IMR-90 (cell line): ENCODE results near the gene WNT10A. TPM values are rescaled to one million over a fixed set of nuclear protein-coding genes. Genes with fewer than 3 reads are reported as not detected.

Experiments
- ATAC-seq: fragments of 200-7000 bp; cut with Tn5 transposase; 2 replicates; pipeline ENCODE4 v1.9.1; 2020; ENCODE audit warnings: low read depth, mild to moderate bottlenecking, moderate library complexity
- BruUV-seq: library from RNA; stranded (reverse); fragments of 400-500 nt; replicated peaks from 2 replicates; lab custom pipeline; 2021; lab: Mats Ljungman, UMichigan
- CTCF ChIA-PET: fragments of 300-600 bp; formaldehyde crosslinking; extraction: SDS; loops from one replicate; lab custom pipeline; 2021; ENCODE audit warnings: antibody characterized with exemption; lab: Yijun Ruan, JAX
- POLR2A ChIA-PET: fragments of 300-600 bp; sonication (Branson Sonifier 250); formaldehyde crosslinking; loops from one replicate; lab custom pipeline; 2022; ENCODE audit warnings: antibody characterized with exemption; ENCODE audit not compliant: unreplicated experiment; lab: Charles Lee
- DNase-seq: peaks from one replicate; pipeline ENCODE4 v3.0.0; 2013
- H2AFZ ChIP-seq: replicated peaks from 2 replicates; pipeline ENCODE3; 2013; ENCODE audit warnings: low read length, mild to moderate bottlenecking; ENCODE audit not compliant: poor library complexity
- H2AK5ac ChIP-seq: 2 replicates; pipeline ENCODE4 v1.6.1; 2013; ENCODE audit warnings: low read depth, low read length, inconsistent platforms
- H2AK9ac ChIP-seq: replicated peaks from 2 replicates; pipeline ENCODE3; 2013; ENCODE audit warnings: mild to moderate bottlenecking, low read depth, low read length, moderate library complexity; ENCODE audit not compliant: poor library complexity
- H2BK120ac ChIP-seq: 2 replicates; pipeline ENCODE4 v1.6.1; 2013; ENCODE audit warnings: low read depth, low read length, inconsistent platforms
- H2BK15ac ChIP-seq: 3 replicates; pipeline ENCODE4 v1.6.1; 2013; ENCODE audit warnings: low read depth, low read length, inconsistent platforms
- H2BK20ac ChIP-seq: 2 replicates; pipeline ENCODE4 v1.6.1; 2013; ENCODE audit warnings: low read depth, mild to moderate bottlenecking, inconsistent platforms, low read length, moderate library complexity
- H2BK5ac ChIP-seq: 2 replicates; pipeline ENCODE4 v1.6.1; 2013; ENCODE audit warnings: mild to moderate bottlenecking, low read depth, low read length, inconsistent platforms; ENCODE audit not compliant: poor library complexity, severe bottlenecking
- H3K14ac ChIP-seq: replicated peaks from 2 replicates; pipeline ENCODE4 v1.6.1; 2013; ENCODE audit warnings: low read depth, low read length, inconsistent platforms
- H3K18ac ChIP-seq: 2 replicates; pipeline ENCODE4 v1.6.1; 2013; ENCODE audit warnings: low read depth, low read length, control low read depth
- H3K23ac ChIP-seq: 2 replicates; pipeline ENCODE4 v1.6.1; 2013; ENCODE audit warnings: low read depth, low read length, inconsistent platforms
- H3K27ac ChIP-seq: 2 replicates; pipeline ENCODE4 v1.5.1; 2013; ENCODE audit warnings: mild to moderate bottlenecking, control low read depth, low read length; ENCODE audit not compliant: insufficient read depth
- H3K27me3 ChIP-seq: 2 replicates; pipeline ENCODE4 v1.6.1; 2013; ENCODE audit warnings: low read length; ENCODE audit not compliant: control insufficient read depth, insufficient read depth
- H3K36me3 ChIP-seq: 2 replicates; pipeline ENCODE4 v1.6.1; 2013; ENCODE audit warnings: low read length, mixed read lengths; ENCODE audit not compliant: control insufficient read depth, insufficient read depth
- H3K4ac ChIP-seq: 2 replicates; pipeline ENCODE4 v1.6.1; 2013; ENCODE audit warnings: low read depth, low read length, inconsistent platforms
- H3K4me1 ChIP-seq: 2 replicates; pipeline ENCODE4 v1.6.1; 2013; ENCODE audit warnings: low read length, mixed read lengths; ENCODE audit not compliant: control insufficient read depth, insufficient read depth
- H3K4me2 ChIP-seq: 2 replicates; pipeline ENCODE4 v1.6.1; 2013; ENCODE audit warnings: low read depth, mild to moderate bottlenecking, control low read depth, low read length, moderate library complexity
- H3K4me3 ChIP-seq: 2 replicates; pipeline ENCODE4 v1.5.1; 2013; ENCODE audit warnings: low read depth, mild to moderate bottlenecking, control low read depth, low read length, moderate library complexity; ENCODE audit not compliant: insufficient read depth
- H3K56ac ChIP-seq: 2 replicates; pipeline ENCODE4 v1.6.1; 2013; ENCODE audit warnings: low read length, inconsistent platforms; ENCODE audit not compliant: insufficient read depth; ENCODE audit errors: extremely low read depth
- H3K79me1 ChIP-seq, 2 experiments: 2 replicates each; pipeline ENCODE4 v1.6.1; 2013; ENCODE audit warnings: low read length in 2 of 2, inconsistent platforms in 1 of 2, low read depth in 1 of 2
- H3K9ac ChIP-seq: 2 replicates; pipeline ENCODE4 v1.6.1; 2013; ENCODE audit warnings: low read depth, low read length, control low read depth
- H3K9me1 ChIP-seq: 2 replicates; pipeline ENCODE4 v1.6.1; 2013; ENCODE audit warnings: low read length, inconsistent platforms; ENCODE audit not compliant: insufficient read depth
- H3K9me3 ChIP-seq: 2 replicates; pipeline ENCODE4 v1.6.1; 2013; ENCODE audit warnings: low read length; ENCODE audit not compliant: control insufficient read depth, insufficient read depth
- H4K20me1 ChIP-seq: 2 replicates; pipeline ENCODE4 v1.6.1; 2013; ENCODE audit warnings: low read length, inconsistent platforms; ENCODE audit not compliant: insufficient read depth
- H4K5ac ChIP-seq: 2 replicates; pipeline ENCODE4 v1.6.1; 2013; ENCODE audit warnings: mild to moderate bottlenecking, low read depth, low read length, control low read depth
- H4K8ac ChIP-seq, 2 experiments: 2 replicates each; pipeline ENCODE4 v1.6.1; 2013; ENCODE audit warnings: low read depth in 2 of 2, low read length in 2 of 2, control low read depth in 1 of 2, inconsistent platforms in 1 of 2
- H4K91ac ChIP-seq: 2 replicates; pipeline ENCODE4 v1.6.1; 2013; ENCODE audit warnings: low read depth, low read length, inconsistent platforms; ENCODE audit not compliant: insufficient read depth
- BHLHE40 ChIP-seq: fragments of 150-350 bp; IDR thresholded peaks from 2 replicates; pipeline ENCODE4 v1.6.1; 2016; ENCODE audit warnings: mild to moderate bottlenecking, low read depth, low read length
- CEBPB ChIP-seq: IDR thresholded peaks from 2 replicates; pipeline ENCODE4 v1.6.1; 2012; ENCODE audit warnings: low read depth, low read length, improper control_type of control experiment
- CHD1 ChIP-seq: IDR thresholded peaks from 2 replicates; pipeline ENCODE4 v1.6.1; 2012; ENCODE audit warnings: low read depth, low read length, improper control_type of control experiment
- FOS ChIP-seq: fragments of 150-350 bp; IDR thresholded peaks from 2 replicates; pipeline ENCODE4 v1.6.1; 2016; ENCODE audit warnings: low read depth, low read length
- MAFK ChIP-seq: IDR thresholded peaks from 2 replicates; pipeline ENCODE4 v1.6.1; 2012; ENCODE audit warnings: low read depth, low read length, improper control_type of control experiment
- MAZ ChIP-seq: IDR thresholded peaks from 2 replicates; pipeline ENCODE4 v1.6.1; 2012; ENCODE audit warnings: low read depth, mild to moderate bottlenecking, low read length, improper control_type of control experiment, moderate library complexity, borderline replicate concordance
- MXI1 ChIP-seq: IDR thresholded peaks from 2 replicates; pipeline ENCODE4 v1.6.1; 2012; ENCODE audit warnings: low read depth, mild to moderate bottlenecking, low read length, moderate library complexity, borderline replicate concordance
- NFE2L2 ChIP-seq: fragments of 150-350 bp; IDR thresholded peaks from 2 replicates; pipeline ENCODE4 v1.6.1; 2016; ENCODE audit warnings: low read depth, mild to moderate bottlenecking, low read length
- POLR2A ChIP-seq: IDR thresholded peaks from 2 replicates; pipeline ENCODE4 v1.6.1; 2012; ENCODE audit warnings: mild to moderate bottlenecking, low read depth, low read length
- RAD21 ChIP-seq: IDR thresholded peaks from 2 replicates; pipeline ENCODE4 v1.6.1; 2012; ENCODE audit warnings: low read length, improper control_type of control experiment
- RCOR1 ChIP-seq: IDR thresholded peaks from 2 replicates; pipeline ENCODE4 v1.6.1; 2012; ENCODE audit warnings: mild to moderate bottlenecking, low read length, improper control_type of control experiment; ENCODE audit not compliant: insufficient replicate concordance
- RFX5 ChIP-seq: IDR thresholded peaks from 2 replicates; pipeline ENCODE4 v1.8.0; 2012; ENCODE audit warnings: low read depth, mild to moderate bottlenecking, low read length, moderate library complexity
- SMC3 ChIP-seq: fragments of 150-350 bp; IDR thresholded peaks from 2 replicates; pipeline ENCODE4 v1.6.1; 2016; ENCODE audit warnings: low read depth, mild to moderate bottlenecking, antibody characterized with exemption, low read length, moderate library complexity
- WGBS, 2 experiments: methylation state at CpG; one replicate each; pipeline versions ENCODE4 v1.1.5 to v1.1.7; 2013; ENCODE audit warnings: missing lambda C conversion rate in 2 of 2; ENCODE audit not compliant: insufficient read length in 1 of 2; ENCODE audit errors: extremely low coverage in 2 of 2; 5-methylcytosine and 5-hydroxymethylcytosine counted together
- dilution Hi-C: fragments of 300-500 bp; cut with HindIII; formaldehyde crosslinking; loops from one replicate; pipeline ENCODE4 v1.14.3; 2018; ENCODE audit warnings: low sequenced_read_pairs; ENCODE audit not compliant: unreplicated experiment
- in situ Hi-C: fragments of 300-500 bp; cut with MboI; formaldehyde crosslinking; loops from 3 replicates; pipeline ENCODE4 v1.14.3; 2019; ENCODE audit warnings: low sequenced_read_pairs, inconsistent platforms, mixed read lengths
- intact Hi-C: fragments of 100-400 bp; cut with micrococcal nuclease; formaldehyde crosslinking; loops from 2 replicates; pipeline ENCODE4 v1.10.0; 2022
- polyA plus RNA-seq, 3 experiments: library from polyadenylated mRNA; depleted of rRNA; stranded (reverse); fragments of >200 nt; gene quantifications; 2 replicates each; pipeline ENCODE4 v1.2.3, GENCODE V29; 2012; ENCODE audit warnings: low replicate concordance in 1 of 3
- total RNA-seq: library from RNA; depleted of rRNA; stranded (reverse); fragments of >200 nt; gene quantifications from 2 replicates; pipeline ENCODE4 v1.2.3, GENCODE V29; 2012
- TF ChIP-seq, protein P1 (sequence below): fragments of 150-350 bp; IDR thresholded peaks from 2 replicates; pipeline ENCODE4 v1.6.1; 2016; ENCODE audit warnings: low read depth, mild to moderate bottlenecking, low read length, moderate library complexity, borderline replicate concordance
- TF ChIP-seq, protein P2 (sequence below): fragments of 150-350 bp; IDR thresholded peaks from 2 replicates; pipeline ENCODE4 v1.6.1; 2017; ENCODE audit warnings: mild to moderate bottlenecking, antibody characterized with exemption, low read length, low read depth

The WNT10A gene
- total and polyA plus RNA-seq, 2 of the 4 experiments (the other 2 are of a cell fraction): not detected

DNA sequence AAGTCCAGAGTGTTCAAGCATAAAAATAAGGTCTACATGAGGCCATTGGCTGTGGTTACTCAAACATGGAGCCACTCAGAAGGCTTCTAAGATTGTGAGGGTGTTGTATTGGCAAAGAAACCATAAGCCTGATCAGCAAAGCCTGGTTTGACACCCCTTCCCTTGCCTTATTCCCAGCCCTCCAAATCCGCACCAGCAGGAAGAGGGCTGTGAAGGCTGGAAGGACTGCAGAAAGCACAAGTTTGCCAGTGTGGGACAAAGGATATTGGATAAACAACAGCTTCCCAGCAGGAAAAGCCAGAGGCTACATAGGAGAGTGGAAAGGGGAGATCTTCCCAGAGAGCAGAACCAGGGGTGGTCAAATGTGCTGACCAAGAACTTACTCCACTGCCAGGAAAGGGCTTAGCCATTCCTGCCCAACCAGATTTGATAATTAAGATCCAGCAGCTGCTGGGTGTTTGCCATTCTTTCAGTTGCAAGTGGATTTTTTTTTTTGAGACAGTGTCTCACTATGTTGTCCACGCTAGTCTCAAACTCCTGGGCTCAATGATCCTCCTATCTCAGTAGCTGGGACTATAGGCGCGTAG is 47.5 kb upstream of the WNT10A start:
- no peak overlapping the region for H3K4ac ChIP-seq
- H4K20me1 ChIP-seq: no peaks in the 10 kb centered on the region
- in situ Hi-C loops: no loop called here
- no CpG with 5 or more reads among the region's 4 CpGs for WGBS, 2 experiments
- H2BK15ac ChIP-seq: no peak overlapping the region
- no peak overlapping the region for H3K4me3 ChIP-seq
- H3K79me1 ChIP-seq: no peaks in the 10 kb centered on the region
- no peak overlapping the region for H2BK5ac ChIP-seq
- no peaks in the 10 kb centered on the region; the same call in 1 of the 2 replicates for H3K9me1 ChIP-seq
- intact Hi-C loops: no loop called here
- no peak for DNase-seq
- H4K91ac ChIP-seq: no peak overlapping the region
- H3K9ac ChIP-seq: no peak overlapping the region
- no peak overlapping the region for H2AK5ac ChIP-seq
- POLR2A ChIA-PET: no interaction called here
- no peak overlapping the region for H2BK120ac ChIP-seq
- CTCF ChIA-PET: interaction anchor here (1.1 kb wide), 1 partner anchor 123 kb away, joined by 3 read pairs; the partner anchor contains the start of gene TTLL4
- H3K27ac ChIP-seq: no peak overlapping the region
- no peak for ATAC-seq
- no peak overlapping the region for H3K18ac ChIP-seq
- no peak overlapping the region for H3K56ac ChIP-seq
- no peaks in the 10 kb centered on the region for H3K4me1 ChIP-seq
- dilution Hi-C loops: no loop called here
- H2AFZ ChIP-seq: no peak overlapping the region
- no TSS peak for BruUV-seq
- no peak overlapping the region for H4K8ac ChIP-seq
- no peak overlapping the region for H3K4me2 ChIP-seq
- H2AK9ac ChIP-seq: no peak overlapping the region
- H3K14ac ChIP-seq: no peak overlapping the region
- H3K23ac ChIP-seq: no peak overlapping the region
- 0 out of 2 replicates have a peak, but pooled peaks cover 2% of the 10 kb centered on the region for H3K9me3 ChIP-seq
- TF ChIP-seq MAZ: no peak
- no peak for TF ChIP-seq NFE2L2
- TF ChIP-seq SMC3: no peak
- no peak for TF ChIP-seq CEBPB
- no peak for TF ChIP-seq POLR2A
- TF ChIP-seq MAFK: no peak
- TF ChIP-seq MXI1: no peak
- no peak for TF ChIP-seq FOS
- TF ChIP-seq RAD21: no peak
- TF ChIP-seq BHLHE40: no peak
- TF ChIP-seq CHD1: no peak
- TF ChIP-seq, protein P1, sequence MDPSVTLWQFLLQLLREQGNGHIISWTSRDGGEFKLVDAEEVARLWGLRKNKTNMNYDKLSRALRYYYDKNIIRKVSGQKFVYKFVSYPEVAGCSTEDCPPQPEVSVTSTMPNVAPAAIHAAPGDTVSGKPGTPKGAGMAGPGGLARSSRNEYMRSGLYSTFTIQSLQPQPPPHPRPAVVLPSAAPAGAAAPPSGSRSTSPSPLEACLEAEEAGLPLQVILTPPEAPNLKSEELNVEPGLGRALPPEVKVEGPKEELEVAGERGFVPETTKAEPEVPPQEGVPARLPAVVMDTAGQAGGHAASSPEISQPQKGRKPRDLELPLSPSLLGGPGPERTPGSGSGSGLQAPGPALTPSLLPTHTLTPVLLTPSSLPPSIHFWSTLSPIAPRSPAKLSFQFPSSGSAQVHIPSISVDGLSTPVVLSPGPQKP: no peak
- TF ChIP-seq RCOR1: no peak
- TF ChIP-seq, protein P2, sequence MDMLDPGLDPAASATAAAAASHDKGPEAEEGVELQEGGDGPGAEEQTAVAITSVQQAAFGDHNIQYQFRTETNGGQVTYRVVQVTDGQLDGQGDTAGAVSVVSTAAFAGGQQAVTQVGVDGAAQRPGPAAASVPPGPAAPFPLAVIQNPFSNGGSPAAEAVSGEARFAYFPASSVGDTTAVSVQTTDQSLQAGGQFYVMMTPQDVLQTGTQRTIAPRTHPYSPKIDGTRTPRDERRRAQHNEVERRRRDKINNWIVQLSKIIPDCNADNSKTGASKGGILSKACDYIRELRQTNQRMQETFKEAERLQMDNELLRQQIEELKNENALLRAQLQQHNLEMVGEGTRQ: no peak
- TF ChIP-seq RFX5: no peak
- no peaks in the 10 kb centered on the region for H3K36me3 ChIP-seq
- H2BK20ac ChIP-seq: no peak overlapping the region
- H4K5ac ChIP-seq: no peak overlapping the region
- peaks cover 59% of the 10 kb centered on the region for H3K27me3 ChIP-seq
